ENCODE results near the gene CDRT15. TPM values are rescaled to one million over a fixed set of nuclear protein-coding genes. Genes with fewer than 3 reads are reported as not detected.

Gene CDRT15
- total RNA-seq, 1 experiment from 2014 or later: not detected

DNA sequence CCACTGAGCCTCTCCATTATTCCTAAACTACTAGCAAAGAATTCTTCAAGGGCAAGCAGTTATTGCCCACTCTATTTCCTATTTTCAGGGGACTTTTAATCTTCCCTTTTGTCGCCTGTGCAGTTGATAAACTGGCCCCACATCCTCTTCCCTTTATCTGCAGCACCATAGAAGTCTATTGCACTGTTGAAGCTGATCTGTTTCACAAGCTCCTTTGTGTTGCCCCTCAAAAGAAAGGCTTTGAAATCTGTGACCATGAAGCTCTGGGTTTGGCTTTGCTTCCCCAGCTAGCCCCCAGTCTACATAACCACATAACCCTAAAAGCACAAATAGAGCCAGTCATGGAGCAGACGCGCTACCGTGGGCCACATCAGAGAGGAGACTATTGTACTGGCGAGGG lies 37.1 kb downstream of the CDRT15 start:
- Mint-ChIP-seq H3K27ac (peak overlapping the region in 2 of 3 experiments; percentile 8 to 51; a peak in 3 of 7 replicates), H3K9me3 (no peaks in the 10 kb centered on the region), H3K4me3 (no peak overlapping the region), H3K27me3 (ENCODE audit: low read depth) (no peaks in the 10 kb centered on the region), H3K36me3 (ENCODE audit: insufficient read depth in 1 of 3, low read depth in 3 of 3) (no peaks in the 10 kb centered on the region; a peak in 2 of 7 replicates), H3K4me1 (peaks cover 7 to 18% of the 10 kb centered on the region in 2 experiments)
- Histone ChIP-seq H4K8ac (replicated peaks; ENCODE audit: insufficient read length, low read depth, low read length) (no peak overlapping the region), H4K91ac (ENCODE audit: insufficient read length, low read depth, low read length) (no peak overlapping the region), H3K4me1 (ENCODE audit: insufficient read depth, low read length) (no peaks in the 10 kb centered on the region), H3K27me3 (ENCODE audit: insufficient read depth, low read length) (no peaks in the 10 kb centered on the region), H2BK12ac (ENCODE audit: insufficient read length, low read depth, low read length) (no peak overlapping the region), H3K4me2 (ENCODE audit: insufficient read depth, insufficient read length, low read length) (no peak overlapping the region), H3K9me3 (ENCODE audit: control insufficient read depth, low read depth, low read length) (no peaks in the 10 kb centered on the region), H4K5ac (ENCODE audit: insufficient read length, low read depth, low read length) (no peak overlapping the region), H3K27ac (ENCODE audit: insufficient read length, low read depth, low read length) (no peak overlapping the region), H3K4ac (ENCODE audit: low read depth, low read length) (no peak overlapping the region), H2AK5ac (ENCODE audit: insufficient read length, low read length) (no peak overlapping the region), H3K56ac (ENCODE audit: insufficient read length, low read depth, low read length) (no peak overlapping the region), H2BK20ac (ENCODE audit: low read depth, low read length, poor library complexity, severe bottlenecking) (no peak overlapping the region), H2BK5ac (ENCODE audit: insufficient read length, low read length) (no peak overlapping the region), H3K9ac (ENCODE audit: extremely low read depth, insufficient read length, low read length) (no peak overlapping the region), H4K20me1 (ENCODE audit: control insufficient read depth, insufficient read depth, insufficient read length) (no peaks in the 10 kb centered on the region), H3K14ac (ENCODE audit: insufficient read depth, low read length) (no peak overlapping the region), H3K79me1 (ENCODE audit: insufficient read depth, low read depth, low read length, poor library complexity, severe bottlenecking) (no peaks in the 10 kb centered on the region), H3K18ac (ENCODE audit: insufficient read length, low read depth, low read length) (no peak overlapping the region), H3K23me2 (ENCODE audit: insufficient read length, low read depth, low read length, poor library complexity, severe bottlenecking) (no peaks in the 10 kb centered on the region), H3T11ph (ENCODE audit: low read length) (no peak overlapping the region), H3K79me2 (ENCODE audit: insufficient read depth, low read length) (no peaks in the 10 kb centered on the region), H2BK15ac (ENCODE audit: low read depth, low read length) (no peak overlapping the region), H2AFZ (ENCODE audit: low read length) (no peak overlapping the region), H2BK120ac (ENCODE audit: low read depth, low read length, poor library complexity, severe bottlenecking) (no peak overlapping the region), H3K23ac (ENCODE audit: insufficient read length, low read depth, low read length) (no peak overlapping the region)
- DNase-seq: no peak
- WGBS (ENCODE audit: extremely low coverage, insufficient read length, low lambda C conversion rate): no CpG with 5 or more reads among the region's 5 CpGs
- TF ChIP-seq, protein P1, sequence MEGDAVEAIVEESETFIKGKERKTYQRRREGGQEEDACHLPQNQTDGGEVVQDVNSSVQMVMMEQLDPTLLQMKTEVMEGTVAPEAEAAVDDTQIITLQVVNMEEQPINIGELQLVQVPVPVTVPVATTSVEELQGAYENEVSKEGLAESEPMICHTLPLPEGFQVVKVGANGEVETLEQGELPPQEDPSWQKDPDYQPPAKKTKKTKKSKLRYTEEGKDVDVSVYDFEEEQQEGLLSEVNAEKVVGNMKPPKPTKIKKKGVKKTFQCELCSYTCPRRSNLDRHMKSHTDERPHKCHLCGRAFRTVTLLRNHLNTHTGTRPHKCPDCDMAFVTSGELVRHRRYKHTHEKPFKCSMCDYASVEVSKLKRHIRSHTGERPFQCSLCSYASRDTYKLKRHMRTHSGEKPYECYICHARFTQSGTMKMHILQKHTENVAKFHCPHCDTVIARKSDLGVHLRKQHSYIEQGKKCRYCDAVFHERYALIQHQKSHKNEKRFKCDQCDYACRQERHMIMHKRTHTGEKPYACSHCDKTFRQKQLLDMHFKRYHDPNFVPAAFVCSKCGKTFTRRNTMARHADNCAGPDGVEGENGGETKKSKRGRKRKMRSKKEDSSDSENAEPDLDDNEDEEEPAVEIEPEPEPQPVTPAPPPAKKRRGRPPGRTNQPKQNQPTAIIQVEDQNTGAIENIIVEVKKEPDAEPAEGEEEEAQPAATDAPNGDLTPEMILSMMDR (conservative IDR thresholded peaks at IDR 0.05): no peak

Data from H9 (cell line).